Activated CD8-positive, alpha-beta T cell treated with anti-CD3 and anti-CD28 coated beads for 36 hours (primary cell): ENCODE data around the gene TRIM46. TPM values are rescaled to one million over a fixed set of nuclear protein-coding genes. Genes with fewer than 3 reads are reported as not detected.
A peak's percentile ranks its signal among the peaks of the same experiment; 100 is the strongest.

ENCODE experiments used
- ATAC-seq: fragments of 200-7000 bp; cut with Tn5 transposase; one replicate; pipeline ENCODE4 v1.10.0; 2021; ENCODE audit warnings: mild to moderate bottlenecking, moderate library complexity
- CTCF ChIA-PET: fragments of 350-600 bp; sonication (Branson Sonifier 250); formaldehyde crosslinking; loops from one replicate; lab custom pipeline; 2021; ENCODE audit warnings: antibody characterized with exemption; lab: Charles Lee
- POLR2A ChIA-PET: fragments of 350-600 bp; sonication (Branson Sonifier 250); formaldehyde crosslinking; loops from one replicate; lab custom pipeline; 2021; ENCODE audit warnings: antibody characterized with exemption; lab: Charles Lee
- DNase-seq: peaks from one replicate; pipeline ENCODE4 v3.0.0-alpha.2; 2020
- H3K27ac Mint-ChIP-seq: one replicate; pipeline ENCODE4 v1.8.0; 2021; ENCODE audit warnings: mild to moderate bottlenecking, mixed read lengths
- H3K27me3 Mint-ChIP-seq: one replicate; pipeline ENCODE4 v1.8.0; 2021; ENCODE audit warnings: mixed read lengths
- H3K36me3 Mint-ChIP-seq: one replicate; pipeline ENCODE4 v1.8.0; 2021; ENCODE audit warnings: low read depth, mixed read lengths
- H3K4me1 Mint-ChIP-seq: one replicate; pipeline ENCODE4 v1.8.0; 2021; ENCODE audit warnings: low read depth, mixed read lengths
- H3K4me3 Mint-ChIP-seq: one replicate; pipeline ENCODE4 v1.8.0; 2021; ENCODE audit warnings: mild to moderate bottlenecking, moderate library complexity, mixed read lengths
- H3K9me3 Mint-ChIP-seq: one replicate; pipeline ENCODE4 v1.8.0; 2021; ENCODE audit warnings: mixed read lengths
- intact Hi-C: fragments of 100-400 bp; cut with micrococcal nuclease; formaldehyde crosslinking; loops from one replicate; pipeline ENCODE4 v1.10.0; 2022
- total RNA-seq, 2 experiments: library from RNA; stranded (reverse); gene quantifications; one replicate each; pipeline ENCODE4 v1.2.3, GENCODE V29; 2021
- TF ChIP-seq, protein P1 (sequence below): fragments of 200-600 bp; IDR thresholded peaks from one replicate; pipeline ENCODE4 v1.8.0; 2022; ENCODE audit warnings: antibody characterized with exemption, mild to moderate bottlenecking

TRIM46 gene
- total RNA-seq, 2 experiments from 2014 or later = 5.8 to 6.1 TPM

DNA sequence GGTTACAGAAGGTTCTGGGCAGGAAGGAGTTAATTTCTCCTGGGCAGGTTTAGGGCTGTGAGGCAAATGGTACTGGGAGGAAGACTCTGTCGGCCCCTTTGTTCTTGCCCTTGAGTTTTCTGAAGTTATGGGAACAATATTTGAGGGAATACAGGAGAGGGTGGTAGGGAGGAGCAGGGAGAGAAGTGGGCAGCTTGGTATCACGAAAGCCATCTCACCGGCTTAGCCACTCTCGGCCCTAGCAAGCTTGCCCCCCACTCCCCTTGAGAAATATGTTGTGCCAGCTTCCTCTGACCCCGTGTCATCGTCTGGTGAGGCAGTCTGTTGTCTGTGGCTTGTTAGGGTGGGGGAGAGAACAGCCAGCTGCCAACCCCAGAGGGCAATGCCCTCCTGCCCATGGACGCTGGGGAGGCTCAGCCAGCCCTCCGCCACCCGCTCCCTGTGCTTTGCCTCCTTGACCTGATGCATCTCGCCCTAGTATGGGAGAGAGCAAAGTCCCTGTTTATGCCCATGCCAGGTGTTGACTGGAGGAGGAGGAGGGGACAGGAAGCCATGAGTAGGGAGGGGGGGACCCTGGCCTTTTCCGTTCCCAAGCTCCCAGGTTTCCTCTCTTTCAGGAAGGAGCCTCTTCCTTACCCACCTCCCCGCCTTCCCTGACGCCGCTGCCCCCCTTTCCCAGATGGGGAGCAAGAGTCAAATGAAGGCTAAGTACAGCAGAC lies 44.7 kb upstream of the TRIM46 start:
- CTCF ChIA-PET = interaction anchor here (0.6 to 5.1 kb wide), 8 partner anchors 8 to 78 kb away, joined by 3 to 31 read pairs (median 6); partner anchors contain the start of genes ADAM15 and KRTCAP2
- DNase-seq = no peak
- intact Hi-C loops = no loop called here

DNA sequence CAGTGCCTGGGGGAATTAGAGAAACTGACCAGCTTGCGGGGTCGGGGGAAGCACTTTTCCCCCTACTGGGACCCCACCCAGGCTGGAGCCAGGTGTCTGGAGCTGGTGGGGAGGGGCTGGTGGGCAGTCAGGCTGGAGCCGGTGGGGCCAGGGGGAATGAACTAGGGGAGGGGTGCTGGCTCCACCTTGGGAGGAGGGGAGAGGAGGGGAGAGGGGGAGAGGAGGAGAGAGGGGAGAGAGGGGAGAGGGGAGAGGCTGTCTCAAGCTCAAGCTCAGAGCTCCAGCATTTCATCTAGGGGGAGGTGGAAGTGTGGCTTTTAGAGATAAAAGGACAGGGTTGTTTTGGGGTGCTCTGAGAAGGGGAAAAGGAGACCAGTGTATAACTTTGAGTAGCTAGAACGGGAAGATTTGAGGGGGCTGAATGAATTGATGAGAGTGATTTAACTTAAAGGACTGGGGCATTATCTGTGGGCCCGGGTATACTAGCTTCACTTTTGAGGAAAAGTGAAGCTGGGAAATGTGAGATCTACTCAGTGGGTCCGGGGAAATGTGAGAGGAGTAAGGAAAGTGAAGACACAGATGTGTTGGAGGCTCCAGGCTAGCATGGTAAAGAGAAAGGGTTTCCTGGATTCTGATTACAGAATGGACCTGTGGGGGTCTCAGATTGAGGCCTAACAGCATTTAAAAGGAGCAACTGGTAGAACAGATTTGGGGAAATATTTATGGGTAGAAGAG lies 43.2 kb upstream of the TRIM46 start:
- Mint-ChIP-seq H3K27ac (peak overlapping the region; percentile 21), H3K27me3 (peaks cover 21% of the 10 kb centered on the region), H3K4me3 (no peak overlapping the region), H3K36me3 (no peaks in the 10 kb centered on the region), H3K4me1 (peaks cover 41% of the 10 kb centered on the region), H3K9me3 (no peaks in the 10 kb centered on the region)
- DNase-seq = no peak
- intact Hi-C loops = no loop called here
- POLR2A ChIA-PET = interaction anchor here (0.9 to 1.1 kb wide), 2 partner anchors 57 to 62 kb away, joined by 3 to 4 read pairs; no protein-coding TSS in a partner anchor
- CTCF ChIA-PET = interaction anchor here (0.6 to 5.1 kb wide), 9 partner anchors 9 to 86 kb away, joined by 3 to 31 read pairs (median 3); partner anchors contain the start of gene KRTCAP2
- TF ChIP-seq, protein P1, sequence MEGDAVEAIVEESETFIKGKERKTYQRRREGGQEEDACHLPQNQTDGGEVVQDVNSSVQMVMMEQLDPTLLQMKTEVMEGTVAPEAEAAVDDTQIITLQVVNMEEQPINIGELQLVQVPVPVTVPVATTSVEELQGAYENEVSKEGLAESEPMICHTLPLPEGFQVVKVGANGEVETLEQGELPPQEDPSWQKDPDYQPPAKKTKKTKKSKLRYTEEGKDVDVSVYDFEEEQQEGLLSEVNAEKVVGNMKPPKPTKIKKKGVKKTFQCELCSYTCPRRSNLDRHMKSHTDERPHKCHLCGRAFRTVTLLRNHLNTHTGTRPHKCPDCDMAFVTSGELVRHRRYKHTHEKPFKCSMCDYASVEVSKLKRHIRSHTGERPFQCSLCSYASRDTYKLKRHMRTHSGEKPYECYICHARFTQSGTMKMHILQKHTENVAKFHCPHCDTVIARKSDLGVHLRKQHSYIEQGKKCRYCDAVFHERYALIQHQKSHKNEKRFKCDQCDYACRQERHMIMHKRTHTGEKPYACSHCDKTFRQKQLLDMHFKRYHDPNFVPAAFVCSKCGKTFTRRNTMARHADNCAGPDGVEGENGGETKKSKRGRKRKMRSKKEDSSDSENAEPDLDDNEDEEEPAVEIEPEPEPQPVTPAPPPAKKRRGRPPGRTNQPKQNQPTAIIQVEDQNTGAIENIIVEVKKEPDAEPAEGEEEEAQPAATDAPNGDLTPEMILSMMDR = no peak
- ATAC-seq = no peak

More for the DNA sequence above, 44.7 kb upstream of the TRIM46 start:
- Mint-ChIP-seq H3K27me3 (peaks cover 21% of the 10 kb centered on the region), H3K27ac (peak overlapping the region; percentile 14), H3K36me3 (no peaks in the 10 kb centered on the region), H3K4me3 (peak overlapping the region; percentile 73), H3K4me1 (peaks cover 34% of the 10 kb centered on the region), H3K9me3 (no peaks in the 10 kb centered on the region)
- TF ChIP-seq, protein P1 = no peak
- POLR2A ChIA-PET = interaction anchor here (0.7 to 1.3 kb wide), 5 partner anchors 12 to 145 kb away, joined by 3 to 4 read pairs (median 3); partner anchors contain the start of gene DPM3
- ATAC-seq = peak; percentile 13

DNA sequence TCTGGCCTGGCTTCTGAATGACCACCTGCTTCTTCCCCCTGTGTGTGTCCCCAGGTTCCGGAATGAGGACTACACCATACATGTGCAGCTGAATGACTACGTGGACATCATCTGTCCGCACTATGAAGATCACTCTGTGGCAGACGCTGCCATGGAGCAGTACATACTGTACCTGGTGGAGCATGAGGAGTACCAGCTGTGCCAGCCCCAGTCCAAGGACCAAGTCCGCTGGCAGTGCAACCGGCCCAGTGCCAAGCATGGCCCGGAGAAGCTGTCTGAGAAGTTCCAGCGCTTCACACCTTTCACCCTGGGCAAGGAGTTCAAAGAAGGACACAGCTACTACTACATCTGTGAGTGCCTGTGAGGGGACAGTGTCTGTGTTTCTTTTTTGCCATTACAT lies 42.4 kb upstream of the TRIM46 start:
- no peak overlapping the region for H3K4me3 Mint-ChIP-seq
- peaks cover 41% of the 10 kb centered on the region for H3K4me1 Mint-ChIP-seq
- H3K27me3 Mint-ChIP-seq = peaks cover 17% of the 10 kb centered on the region
- ChIA-PET POLR2A (interaction anchor here (1.1 kb wide), 1 partner anchor 61 kb away, joined by 3 read pairs; no protein-coding TSS in a partner anchor), CTCF (interaction anchor here (1.2 to 5.1 kb wide), 6 partner anchors 36 to 46 kb away, joined by 3 to 31 read pairs (median 7); partner anchors contain the start of gene KRTCAP2)
- peaks cover 2% of the 10 kb centered on the region for H3K36me3 Mint-ChIP-seq
- no peak for ATAC-seq
- intact Hi-C loops = no loop called here
- no peaks in the 10 kb centered on the region for H3K9me3 Mint-ChIP-seq
- TF ChIP-seq, protein P1 = no peak
- no peak for DNase-seq
- no peak overlapping the region for H3K27ac Mint-ChIP-seq

DNA sequence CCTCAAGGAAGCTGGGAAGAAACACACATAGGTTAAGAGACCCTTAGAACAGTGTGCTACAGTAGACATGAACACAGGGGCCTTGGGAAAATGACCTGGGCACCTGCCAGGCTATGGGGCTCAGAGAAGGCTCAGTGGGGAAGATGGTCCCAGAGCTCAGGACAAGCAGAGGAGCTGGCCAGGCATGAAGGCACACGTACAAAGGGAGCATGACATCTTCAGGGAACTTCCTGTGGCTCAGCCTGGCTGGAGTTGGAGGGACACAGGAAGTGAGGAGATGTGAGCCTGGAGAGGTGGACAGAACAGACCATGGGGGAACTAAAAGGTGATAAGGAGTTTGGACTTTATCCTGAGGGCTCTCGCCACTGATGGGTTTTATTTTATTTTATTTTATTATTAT lies 41.8 kb upstream of the TRIM46 start:
- ChIA-PET POLR2A (interaction anchor here (1.1 kb wide), 1 partner anchor 60 kb away, joined by 3 read pairs; no protein-coding TSS in a partner anchor), CTCF (interaction anchor here (1.2 to 9.3 kb wide), 6 partner anchors 36 to 46 kb away, joined by 3 to 69 read pairs (median 13); partner anchors contain the start of genes KRTCAP2 and TRIM46)
- ATAC-seq (no peak), DNase-seq (no peak)
- intact Hi-C loops = no loop called here
- peaks cover 14% of the 10 kb centered on the region for H3K27me3 Mint-ChIP-seq
- peaks cover 38% of the 10 kb centered on the region for H3K4me1 Mint-ChIP-seq
- no peaks in the 10 kb centered on the region for H3K9me3 Mint-ChIP-seq
- peaks cover 4% of the 10 kb centered on the region for H3K36me3 Mint-ChIP-seq
- H3K27ac Mint-ChIP-seq = no peak overlapping the region
- TF ChIP-seq, protein P1 = no peak
- no peak overlapping the region for H3K4me3 Mint-ChIP-seq
